Right lobe of liver (tissue), 6 donors: ENCODE data around the gene CDH15. TPM values are rescaled to one million over a fixed set of nuclear protein-coding genes. Genes with fewer than 3 reads are reported as not detected.

Experiments used
- ATAC-seq, 4 donors: fragments of 200-7000 bp; cut with Tn5 transposase; one replicate each; pipeline ENCODE4 v1.9.1; 2020; ENCODE audit warnings: mild to moderate bottlenecking in 4 of 4, moderate library complexity in 4 of 4
- DNase-seq, 3 donors: peaks; one replicate each; pipeline ENCODE4 v3.0.0-alpha.2; 2020
- H3K27ac ChIP-seq, 3 donors: fragments of 200-600 bp; one replicate each; pipeline ENCODE4 v1.8.0; 2022
- H3K27me3 ChIP-seq, 2 donors: fragments of 200-600 bp; one replicate each; pipeline ENCODE4 v1.8.0; 2022
- H3K36me3 ChIP-seq, 4 donors: fragments of 200-600 bp; sonication (generic) in 1 of 4; one replicate each; pipeline versions ENCODE4 v1.5.1 to v1.8.0; 2017 to 2022; ENCODE audit warnings: control low read depth in 1 of 4
- H3K4me1 ChIP-seq, 4 donors: fragments of 200-600 bp; sonication (generic) in 1 of 4; one replicate each; pipeline versions ENCODE4 v1.5.1 to v1.8.0; 2017 to 2022; ENCODE audit warnings: control low read depth in 1 of 4
- H3K4me3 ChIP-seq, 3 donors: fragments of 200-600 bp; one replicate each; pipeline ENCODE4 v1.8.0; 2022
- H3K9me3 ChIP-seq, 4 donors: fragments of 200-600 bp; sonication (generic) in 1 of 4; one replicate each; pipeline versions ENCODE4 v1.5.1 to v1.8.0; 2017 to 2022; ENCODE audit warnings: control low read depth in 1 of 4
- CTCF ChIP-seq, 4 donors: fragments of 200-600 bp in 3 of 4; fragments of 450-650 bp in 1 of 4; IDR thresholded peaks; one replicate each; pipeline versions ENCODE4 v1.5.1 to v1.8.0; 2016 to 2022; ENCODE audit warnings: antibody characterized with exemption in 4 of 4, mild to moderate bottlenecking in 2 of 4
- POLR2A ChIP-seq: fragments of 450-650 bp; IDR thresholded peaks from one replicate; pipeline ENCODE4 v1.6.1; 2017; ENCODE audit warnings: antibody characterized with exemption, mild to moderate bottlenecking
- WGBS: methylation state at CpG from one replicate; pipeline ENCODE4 v1.1.6; 2018; ENCODE audit warnings: low coverage, low lambda C conversion rate; ENCODE audit not compliant: insufficient coverage; ENCODE audit errors: missing lambda C conversion rate; 5-methylcytosine and 5-hydroxymethylcytosine counted together
- intact Hi-C, 2 donors: fragments of 100-400 bp; cut with DNase I; formaldehyde crosslinking; loops; one replicate each; pipeline versions ENCODE4 v1.11.2 to v1.14.1; 2022
- total RNA-seq, 6 experiments: library from RNA; depleted of rRNA in 2 of 6; stranded (reverse); fragments of >200 nt in 2 of 6; fragmentation: NEBNext Ultra II Directional in 3 of 6; extraction: Animal tissue kit (Norgen Biotek cat#: 25700) in 3 of 6; gene quantifications; one replicate each; pipeline versions ENCODE4 v1.1.0 to v1.2.4, GENCODE V29; 2016 to 2023
- donor health status: DM: no; HTN: yes; CAD: no.
- donor health status: DM: no; HTN: no; CAD: no.
- donor health status: DM: no; HTN: no; CAD: no.
- donor health status: DM: no; HTN: yes; CAD: no.
- donor health status: DM: no; HTN: yes; CAD: no.

Gene CDH15
- total RNA-seq, 6 experiments from 2014 or later: 0.12 to 3.3 (median 0.15) TPM; not detected in 1

- Histone ChIP-seq H3K4me3 (no peak overlapping the region), H3K27ac (no peak overlapping the region), H3K36me3 (peaks cover 0 to 11% (median 6%) of the 10 kb centered on the region in 4 donors), H3K9me3 (no peaks in the 10 kb centered on the region), H3K27me3 (no peaks in the 10 kb centered on the region), H3K4me1 (no peaks in the 10 kb centered on the region)
- TF ChIP-seq POLR2A: no peak
- no peak for TF ChIP-seq CTCF (IDR thresholded peaks at IDR 0.05)
- WGBS: 100% methylated on average over 5 of the region's 25 CpGs
- peak in 2 of 3 donors; percentile 35 to 38 for DNase-seq
- intact Hi-C loops: no loop called here
- ATAC-seq: peak in 1 of 4 donors; percentile 35
These were observed 38.0 kb upstream of the CDH15 start for GRCh38 chr16:89133457-89134127.

DNA sequence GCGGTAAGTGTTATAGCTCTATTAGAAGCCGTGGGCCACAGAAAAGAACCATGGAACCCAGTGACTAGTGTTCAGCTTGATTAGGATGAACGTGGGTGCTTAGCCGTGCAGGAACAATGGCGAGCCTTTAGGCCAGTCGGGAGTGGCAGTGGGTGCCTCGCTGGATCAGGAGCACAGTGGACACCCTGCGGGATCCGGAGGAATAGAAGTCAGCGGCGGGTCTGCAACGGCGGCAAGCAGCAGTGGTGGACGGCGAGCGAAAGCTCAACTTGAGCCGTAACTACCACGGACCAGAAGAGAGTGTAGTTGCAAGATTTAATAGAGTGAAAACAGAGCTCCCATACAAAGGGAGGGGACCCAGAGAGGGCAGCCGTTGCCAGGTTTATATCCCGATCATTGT, 37.3 kb upstream of the CDH15 start:
- peaks cover 0 to 11% (median 6%) of the 10 kb centered on the region in 4 donors for H3K36me3 ChIP-seq
- peak in 2 of 3 donors; percentile 21 to 31 for DNase-seq

GRCh38 chr16:89135166-89135565, 36.4 kb upstream of the CDH15 start:
- ATAC-seq (no peak), DNase-seq (peak in 1 of 3 donors; percentile 15)
- Histone ChIP-seq H3K27ac (no peak overlapping the region), H3K27me3 (no peaks in the 10 kb centered on the region), H3K36me3 (peaks cover 0 to 11% (median 6%) of the 10 kb centered on the region in 4 donors), H3K9me3 (no peaks in the 10 kb centered on the region), H3K4me1 (no peaks in the 10 kb centered on the region), H3K4me3 (no peak overlapping the region)
- TF ChIP-seq POLR2A (no peak), CTCF (IDR thresholded peaks at IDR 0.05) (no peak)
- intact Hi-C loops: no loop called here
- WGBS: 83% methylated on average over 6 of the region's 11 CpGs

More for the DNA sequence above, 37.3 kb upstream of the CDH15 start:
- no peak for TF ChIP-seq CTCF (IDR thresholded peaks at IDR 0.05)
- TF ChIP-seq POLR2A: no peak
- 96% methylated on average over 17 of the region's 20 CpGs for WGBS
- H3K27me3 ChIP-seq: no peaks in the 10 kb centered on the region
- no peak for ATAC-seq
- intact Hi-C loops: no loop called here
- H3K9me3 ChIP-seq: no peaks in the 10 kb centered on the region
- no peak overlapping the region for H3K4me3 ChIP-seq
- no peaks in the 10 kb centered on the region for H3K4me1 ChIP-seq
- no peak overlapping the region for H3K27ac ChIP-seq

- H3K9me3 ChIP-seq: no peaks in the 10 kb centered on the region
- H3K4me1 ChIP-seq: no peaks in the 10 kb centered on the region
- DNase-seq (peak in 1 of 3 donors; percentile 30), ATAC-seq (no peak)
- no peak overlapping the region for H3K27ac ChIP-seq
- no peak overlapping the region for H3K4me3 ChIP-seq
- intact Hi-C loops: no loop called here
- 91% methylated on average over 27 of the region's 35 CpGs for WGBS
- no peaks in the 10 kb centered on the region for H3K27me3 ChIP-seq
- TF ChIP-seq CTCF (IDR thresholded peaks at IDR 0.05): no peak
- no peak for TF ChIP-seq POLR2A
- peaks cover 0 to 11% (median 6%) of the 10 kb centered on the region in 4 donors for H3K36me3 ChIP-seq
These were observed 35.4 kb upstream of the CDH15 start for GRCh38 chr16:89135971-89136765.
